ENCODE data around the gene GPR3.
"Not testable (repeated sequence)": the region's sequence is repeated elsewhere in the genome, so short reads cannot be mapped to it uniquely, and the experiment has no call there.

GRCh38 chr1:27384797-27385196 lies 7.6 kb upstream of the GPR3 start:
- TF ChIP-seq NFRKB (IDR thresholded peaks at IDR 0.05); BHLHE40 (IDR thresholded peaks at IDR 0.05; ENCODE audit: borderline replicate concordance); FOXM1 (IDR thresholded peaks at IDR 0.05; ENCODE audit: borderline replicate concordance); SP1 (IDR thresholded peaks at IDR 0.05); SUZ12 (IDR thresholded peaks at IDR 0.05); ZNF384 (IDR thresholded peaks at IDR 0.05); FOXK2 (IDR thresholded peaks at IDR 0.05); LEF1 (IDR thresholded peaks at IDR 0.05; ENCODE audit: borderline replicate concordance); TARDBP (IDR thresholded peaks at IDR 0.05); FOXA1 (IDR thresholded peaks at IDR 0.05); ARNT (IDR thresholded peaks at IDR 0.05); ELF4 (IDR thresholded peaks at IDR 0.05); L3MBTL2 (conservative IDR thresholded peaks at IDR 0.05); HDGF (IDR thresholded peaks at IDR 0.05; ENCODE audit: borderline replicate concordance): not testable (repeated sequence)

Measured in HEK293T (cell line).